ENCODE data around the gene EIF1AD. TPM values are rescaled to one million over a fixed set of nuclear protein-coding genes. Genes with fewer than 3 reads are reported as not detected.

EIF1AD gene
- total and polyA plus RNA-seq, 2 of the 8 experiments (the other 6 are each of a cell fraction or from before 2014, with no cell fraction given), result 32.6 to 39.9 TPM

DNA sequence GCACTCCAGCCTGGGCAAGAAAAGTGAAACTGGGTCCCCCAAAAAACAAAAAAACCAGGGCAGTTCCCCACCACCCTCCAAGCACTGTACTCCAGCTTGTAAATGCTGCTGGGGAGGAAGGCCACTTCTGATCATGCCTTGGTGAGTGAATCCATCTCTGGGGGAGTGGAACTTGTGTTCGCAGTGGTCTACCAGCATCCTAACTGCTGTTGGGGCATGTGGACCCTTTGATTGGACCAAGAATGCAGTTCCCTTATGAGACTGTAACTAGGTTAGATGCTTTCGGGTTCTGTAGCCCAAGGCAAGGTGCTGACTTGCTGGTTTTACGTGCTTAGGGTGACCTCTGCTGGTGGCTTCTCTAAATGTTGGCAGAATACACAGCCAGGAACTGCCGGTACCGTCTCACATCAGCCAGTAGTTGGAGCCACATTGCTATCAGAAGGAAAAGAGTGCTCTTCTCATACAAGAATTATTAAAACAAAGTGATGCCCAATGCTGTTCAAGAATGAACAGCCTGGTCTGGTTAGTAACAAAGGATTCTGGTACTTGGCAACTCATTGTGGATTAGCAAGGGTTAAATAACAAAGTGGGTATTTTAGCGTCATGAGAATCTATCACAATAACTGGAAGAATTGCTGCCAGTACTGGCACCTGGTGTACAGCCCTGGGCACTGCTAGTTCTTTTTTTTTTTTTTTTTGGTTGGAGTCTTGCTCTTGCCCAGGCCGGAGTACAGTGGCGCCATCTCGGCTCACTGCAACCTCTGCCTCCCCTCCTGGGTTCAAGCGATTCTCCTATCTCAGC is 13.0 kb downstream of the EIF1AD start (continued):
- TF ChIP-seq NRF1 (IDR thresholded peaks at IDR 0.05; ENCODE audit: low read depth, low read length), result no peak
- peak; percentile 96 for TF ChIP-seq RAD21 (IDR thresholded peaks at IDR 0.05 in 1 of 2, conservative IDR thresholded peaks at IDR 0.05 in 1 of 2; ENCODE audit: low read depth in 2 of 2, low read length in 2 of 2)
- TF ChIP-seq, protein P1, sequence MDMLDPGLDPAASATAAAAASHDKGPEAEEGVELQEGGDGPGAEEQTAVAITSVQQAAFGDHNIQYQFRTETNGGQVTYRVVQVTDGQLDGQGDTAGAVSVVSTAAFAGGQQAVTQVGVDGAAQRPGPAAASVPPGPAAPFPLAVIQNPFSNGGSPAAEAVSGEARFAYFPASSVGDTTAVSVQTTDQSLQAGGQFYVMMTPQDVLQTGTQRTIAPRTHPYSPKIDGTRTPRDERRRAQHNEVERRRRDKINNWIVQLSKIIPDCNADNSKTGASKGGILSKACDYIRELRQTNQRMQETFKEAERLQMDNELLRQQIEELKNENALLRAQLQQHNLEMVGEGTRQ (IDR thresholded peaks at IDR 0.05; ENCODE audit: low read length), result no peak
- no peak for TF ChIP-seq CEBPB (IDR thresholded peaks at IDR 0.05; ENCODE audit: low read depth, low read length)
- no peak for TF ChIP-seq YY1 (IDR thresholded peaks at IDR 0.05; ENCODE audit: low read depth, low read length)
- TF ChIP-seq SAP30 (IDR thresholded peaks at IDR 0.05; ENCODE audit: insufficient read depth, insufficient replicate concordance, low read length), result no peak
- TF ChIP-seq SIX5 (IDR thresholded peaks at IDR 0.05; ENCODE audit: low read depth, low read length), result no peak
- TF ChIP-seq, protein P2, sequence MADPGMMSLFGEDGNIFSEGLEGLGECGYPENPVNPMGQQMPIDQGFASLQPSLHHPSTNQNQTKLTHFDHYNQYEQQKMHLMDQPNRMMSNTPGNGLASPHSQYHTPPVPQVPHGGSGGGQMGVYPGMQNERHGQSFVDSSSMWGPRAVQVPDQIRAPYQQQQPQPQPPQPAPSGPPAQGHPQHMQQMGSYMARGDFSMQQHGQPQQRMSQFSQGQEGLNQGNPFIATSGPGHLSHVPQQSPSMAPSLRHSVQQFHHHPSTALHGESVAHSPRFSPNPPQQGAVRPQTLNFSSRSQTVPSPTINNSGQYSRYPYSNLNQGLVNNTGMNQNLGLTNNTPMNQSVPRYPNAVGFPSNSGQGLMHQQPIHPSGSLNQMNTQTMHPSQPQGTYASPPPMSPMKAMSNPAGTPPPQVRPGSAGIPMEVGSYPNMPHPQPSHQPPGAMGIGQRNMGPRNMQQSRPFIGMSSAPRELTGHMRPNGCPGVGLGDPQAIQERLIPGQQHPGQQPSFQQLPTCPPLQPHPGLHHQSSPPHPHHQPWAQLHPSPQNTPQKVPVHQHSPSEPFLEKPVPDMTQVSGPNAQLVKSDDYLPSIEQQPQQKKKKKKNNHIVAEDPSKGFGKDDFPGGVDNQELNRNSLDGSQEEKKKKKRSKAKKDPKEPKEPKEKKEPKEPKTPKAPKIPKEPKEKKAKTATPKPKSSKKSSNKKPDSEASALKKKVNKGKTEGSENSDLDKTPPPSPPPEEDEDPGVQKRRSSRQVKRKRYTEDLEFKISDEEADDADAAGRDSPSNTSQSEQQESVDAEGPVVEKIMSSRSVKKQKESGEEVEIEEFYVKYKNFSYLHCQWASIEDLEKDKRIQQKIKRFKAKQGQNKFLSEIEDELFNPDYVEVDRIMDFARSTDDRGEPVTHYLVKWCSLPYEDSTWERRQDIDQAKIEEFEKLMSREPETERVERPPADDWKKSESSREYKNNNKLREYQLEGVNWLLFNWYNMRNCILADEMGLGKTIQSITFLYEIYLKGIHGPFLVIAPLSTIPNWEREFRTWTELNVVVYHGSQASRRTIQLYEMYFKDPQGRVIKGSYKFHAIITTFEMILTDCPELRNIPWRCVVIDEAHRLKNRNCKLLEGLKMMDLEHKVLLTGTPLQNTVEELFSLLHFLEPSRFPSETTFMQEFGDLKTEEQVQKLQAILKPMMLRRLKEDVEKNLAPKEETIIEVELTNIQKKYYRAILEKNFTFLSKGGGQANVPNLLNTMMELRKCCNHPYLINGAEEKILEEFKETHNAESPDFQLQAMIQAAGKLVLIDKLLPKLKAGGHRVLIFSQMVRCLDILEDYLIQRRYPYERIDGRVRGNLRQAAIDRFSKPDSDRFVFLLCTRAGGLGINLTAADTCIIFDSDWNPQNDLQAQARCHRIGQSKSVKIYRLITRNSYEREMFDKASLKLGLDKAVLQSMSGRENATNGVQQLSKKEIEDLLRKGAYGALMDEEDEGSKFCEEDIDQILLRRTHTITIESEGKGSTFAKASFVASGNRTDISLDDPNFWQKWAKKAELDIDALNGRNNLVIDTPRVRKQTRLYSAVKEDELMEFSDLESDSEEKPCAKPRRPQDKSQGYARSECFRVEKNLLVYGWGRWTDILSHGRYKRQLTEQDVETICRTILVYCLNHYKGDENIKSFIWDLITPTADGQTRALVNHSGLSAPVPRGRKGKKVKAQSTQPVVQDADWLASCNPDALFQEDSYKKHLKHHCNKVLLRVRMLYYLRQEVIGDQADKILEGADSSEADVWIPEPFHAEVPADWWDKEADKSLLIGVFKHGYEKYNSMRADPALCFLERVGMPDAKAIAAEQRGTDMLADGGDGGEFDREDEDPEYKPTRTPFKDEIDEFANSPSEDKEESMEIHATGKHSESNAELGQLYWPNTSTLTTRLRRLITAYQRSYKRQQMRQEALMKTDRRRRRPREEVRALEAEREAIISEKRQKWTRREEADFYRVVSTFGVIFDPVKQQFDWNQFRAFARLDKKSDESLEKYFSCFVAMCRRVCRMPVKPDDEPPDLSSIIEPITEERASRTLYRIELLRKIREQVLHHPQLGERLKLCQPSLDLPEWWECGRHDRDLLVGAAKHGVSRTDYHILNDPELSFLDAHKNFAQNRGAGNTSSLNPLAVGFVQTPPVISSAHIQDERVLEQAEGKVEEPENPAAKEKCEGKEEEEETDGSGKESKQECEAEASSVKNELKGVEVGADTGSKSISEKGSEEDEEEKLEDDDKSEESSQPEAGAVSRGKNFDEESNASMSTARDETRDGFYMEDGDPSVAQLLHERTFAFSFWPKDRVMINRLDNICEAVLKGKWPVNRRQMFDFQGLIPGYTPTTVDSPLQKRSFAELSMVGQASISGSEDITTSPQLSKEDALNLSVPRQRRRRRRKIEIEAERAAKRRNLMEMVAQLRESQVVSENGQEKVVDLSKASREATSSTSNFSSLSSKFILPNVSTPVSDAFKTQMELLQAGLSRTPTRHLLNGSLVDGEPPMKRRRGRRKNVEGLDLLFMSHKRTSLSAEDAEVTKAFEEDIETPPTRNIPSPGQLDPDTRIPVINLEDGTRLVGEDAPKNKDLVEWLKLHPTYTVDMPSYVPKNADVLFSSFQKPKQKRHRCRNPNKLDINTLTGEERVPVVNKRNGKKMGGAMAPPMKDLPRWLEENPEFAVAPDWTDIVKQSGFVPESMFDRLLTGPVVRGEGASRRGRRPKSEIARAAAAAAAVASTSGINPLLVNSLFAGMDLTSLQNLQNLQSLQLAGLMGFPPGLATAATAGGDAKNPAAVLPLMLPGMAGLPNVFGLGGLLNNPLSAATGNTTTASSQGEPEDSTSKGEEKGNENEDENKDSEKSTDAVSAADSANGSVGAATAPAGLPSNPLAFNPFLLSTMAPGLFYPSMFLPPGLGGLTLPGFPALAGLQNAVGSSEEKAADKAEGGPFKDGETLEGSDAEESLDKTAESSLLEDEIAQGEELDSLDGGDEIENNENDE (IDR thresholded peaks at IDR 0.05; ENCODE audit: insufficient replicate concordance, low read length), result no peak

All from H1 (cell line).